GM19238 (cell line): ENCODE measurements around the gene VPS9D1.
"Not testable (repeated sequence)": the region's sequence is repeated elsewhere in the genome, so short reads cannot be mapped to it uniquely, and the experiment has no call there.

Experiments
- DNase-seq: peaks from one replicate; pipeline ENCODE4 v3.0.0; 2011; ENCODE audit warnings: low spot score; ENCODE audit not compliant: insufficient read length

Gene VPS9D1

GRCh38 chr16:89710709-89711564 is 9.8 kb downstream of the VPS9D1 start:
- DNase-seq, result no peak

GRCh38 chr16:89709716-89710432 is 10.8 kb downstream of the VPS9D1 start:
- no peak for DNase-seq

- DNase-seq, result no peak
Measured at GRCh38 chr16:89709166-89709565, 11.5 kb downstream of the VPS9D1 start.

GRCh38 chr16:89708481-89708931 is 12.2 kb downstream of the VPS9D1 start:
- no peak for DNase-seq

GRCh38 chr16:89707695-89708094 is 13.0 kb downstream of the VPS9D1 start:
- no peak for DNase-seq

- no peak for DNase-seq
Measured at GRCh38 chr16:89706518-89707260, 14.0 kb downstream of the VPS9D1 start.

GRCh38 chr16:89705006-89705405 is 15.7 kb downstream of the VPS9D1 start:
- no peak for DNase-seq

GRCh38 chr16:89704281-89704680 is 16.4 kb downstream of the VPS9D1 start:
- no peak for DNase-seq

- peak; percentile 99 for DNase-seq
Measured at GRCh38 chr16:89701425-89702406, 19.0 kb downstream of the VPS9D1 start, which contains the start of gene SPATA2L. Gene SPATA2L, minus strand, starts transcription at chr16:89701705. Its CDS starts 473 bp downstream, at chr16:89701232.

- DNase-seq, result no peak
Measured at GRCh38 chr16:89700649-89701424, 19.9 kb downstream of the VPS9D1 start.

GRCh38 chr16:89700100-89700648 is 20.5 kb downstream of the VPS9D1 start:
- DNase-seq, result peak; percentile 99

- not testable (repeated sequence) for DNase-seq
Measured at GRCh38 chr16:89699629-89700099, 21.0 kb downstream of the VPS9D1 start.

- not testable (repeated sequence) for DNase-seq
Measured at GRCh38 chr16:89698717-89699116, 22.0 kb downstream of the VPS9D1 start.

- no peak for DNase-seq
Measured at GRCh38 chr16:89697616-89698331, 22.9 kb downstream of the VPS9D1 start.

- DNase-seq, result no peak
Measured at GRCh38 chr16:89697161-89697615, 23.5 kb downstream of the VPS9D1 start.

GRCh38 chr16:89696670-89697128 is 24.0 kb downstream of the VPS9D1 start:
- DNase-seq, result peak; percentile 57

GRCh38 chr16:89695875-89696669 is 24.6 kb downstream of the VPS9D1 start:
- DNase-seq, result no peak
